Measurements from ENCODE around the gene RNF123.

DNA sequence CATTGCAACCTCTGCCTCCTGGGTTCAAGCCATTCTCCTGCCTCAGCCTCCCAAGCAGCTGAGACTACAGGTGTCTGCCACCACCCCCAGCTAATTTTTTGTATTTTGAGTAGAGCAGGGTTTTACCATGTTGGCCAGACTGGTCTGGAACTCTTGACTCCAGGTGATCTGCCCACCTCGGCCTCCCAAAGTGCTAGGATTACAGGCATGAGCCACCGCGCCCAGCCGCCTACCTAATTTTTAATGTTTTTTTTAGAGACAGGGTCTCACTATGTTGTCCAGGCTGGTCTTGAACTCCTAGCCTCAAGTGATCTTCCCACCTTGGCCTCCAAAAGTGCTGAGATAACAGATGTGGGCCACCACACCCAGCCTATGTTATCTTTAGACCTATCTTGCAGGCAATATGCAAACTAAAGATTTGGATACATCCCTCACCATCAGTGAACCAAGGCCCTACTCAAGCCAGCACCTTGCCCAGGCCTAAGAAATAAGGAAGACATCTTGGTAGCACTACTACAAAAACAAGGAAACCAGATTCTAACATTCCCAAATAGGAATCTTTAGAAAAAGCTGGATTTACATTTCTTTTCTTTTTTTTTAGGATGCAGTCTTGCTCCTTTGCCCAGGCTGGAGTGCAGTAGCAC lies 40.7 kb downstream of the RNF123 start:
- TF ChIP-seq, protein P1, sequence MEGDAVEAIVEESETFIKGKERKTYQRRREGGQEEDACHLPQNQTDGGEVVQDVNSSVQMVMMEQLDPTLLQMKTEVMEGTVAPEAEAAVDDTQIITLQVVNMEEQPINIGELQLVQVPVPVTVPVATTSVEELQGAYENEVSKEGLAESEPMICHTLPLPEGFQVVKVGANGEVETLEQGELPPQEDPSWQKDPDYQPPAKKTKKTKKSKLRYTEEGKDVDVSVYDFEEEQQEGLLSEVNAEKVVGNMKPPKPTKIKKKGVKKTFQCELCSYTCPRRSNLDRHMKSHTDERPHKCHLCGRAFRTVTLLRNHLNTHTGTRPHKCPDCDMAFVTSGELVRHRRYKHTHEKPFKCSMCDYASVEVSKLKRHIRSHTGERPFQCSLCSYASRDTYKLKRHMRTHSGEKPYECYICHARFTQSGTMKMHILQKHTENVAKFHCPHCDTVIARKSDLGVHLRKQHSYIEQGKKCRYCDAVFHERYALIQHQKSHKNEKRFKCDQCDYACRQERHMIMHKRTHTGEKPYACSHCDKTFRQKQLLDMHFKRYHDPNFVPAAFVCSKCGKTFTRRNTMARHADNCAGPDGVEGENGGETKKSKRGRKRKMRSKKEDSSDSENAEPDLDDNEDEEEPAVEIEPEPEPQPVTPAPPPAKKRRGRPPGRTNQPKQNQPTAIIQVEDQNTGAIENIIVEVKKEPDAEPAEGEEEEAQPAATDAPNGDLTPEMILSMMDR (conservative IDR thresholded peaks at IDR 0.05 in 1 of 2, IDR thresholded peaks at IDR 0.05 in 1 of 2; ENCODE audit: extremely low read depth in 1 of 2, insufficient read depth in 1 of 2, low read depth in 1 of 2, low read length in 2 of 2): no peak
- no peak for TF ChIP-seq EZH2 (IDR thresholded peaks at IDR 0.05; ENCODE audit: borderline replicate concordance, low read length)
